ENCODE results near the gene HEY2. TPM values are rescaled to one million over a fixed set of nuclear protein-coding genes. Genes with fewer than 3 reads are reported as not detected.
A peak's percentile ranks its signal among the peaks of the same experiment; 100 is the strongest.

HEY2 gene
- total RNA-seq, 2 donors from 2014 or later: 0.09 TPM; not detected in 1

DNA sequence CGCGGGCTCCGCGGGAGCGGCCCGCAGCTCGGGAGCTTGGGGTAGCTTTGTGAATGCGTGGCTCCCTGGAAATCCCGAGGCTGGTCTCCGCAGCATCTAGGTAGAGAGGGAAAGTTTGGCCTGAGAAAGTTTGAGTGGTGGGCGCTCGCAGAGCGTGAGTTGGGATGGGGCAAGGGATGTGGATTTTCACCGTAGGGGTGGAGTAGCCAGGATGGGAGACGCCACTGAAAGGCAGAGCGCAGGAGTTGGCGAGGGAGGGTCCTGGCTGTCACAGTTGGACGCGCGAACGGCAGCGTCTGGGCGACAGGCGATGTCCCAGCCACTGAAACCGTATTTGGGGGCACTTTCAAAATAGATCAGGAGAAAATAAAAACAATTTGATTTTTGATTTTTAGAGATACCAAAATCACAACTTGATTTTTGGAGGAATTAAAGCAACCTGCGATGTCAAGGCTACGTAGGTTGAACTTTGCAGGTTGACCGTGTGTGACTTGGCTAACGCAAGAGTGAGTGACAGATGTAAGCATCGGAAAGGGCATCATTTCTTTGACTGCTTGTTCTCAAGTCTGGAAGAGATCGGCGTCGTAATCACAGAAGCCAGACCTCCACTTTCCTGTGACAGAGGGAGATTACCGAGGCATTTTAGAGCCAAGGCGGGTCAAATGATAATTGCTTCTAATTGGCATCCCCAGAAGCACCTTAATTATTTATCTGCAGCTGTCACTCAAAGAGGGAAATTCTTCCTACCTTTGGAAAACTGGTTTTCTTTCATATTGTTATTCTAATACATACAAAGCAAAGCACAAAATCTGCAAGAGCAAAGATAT lies 646 bp downstream of the HEY2 start:
- peak overlapping the region; percentile 86 for H3K4me3 Mint-ChIP-seq
- peaks cover 6% of the 10 kb centered on the region for H3K36me3 Mint-ChIP-seq (ENCODE audit: low read depth)
- peaks cover 37% of the 10 kb centered on the region for H3K27me3 Mint-ChIP-seq
- peak overlapping the region; percentile 66 for H3K27ac Mint-ChIP-seq
- no peaks in the 10 kb centered on the region for H3K9me3 Mint-ChIP-seq
- H3K4me1 Mint-ChIP-seq: peaks cover 21% of the 10 kb centered on the region
- ATAC-seq (replicated peaks): no peak

DNA sequence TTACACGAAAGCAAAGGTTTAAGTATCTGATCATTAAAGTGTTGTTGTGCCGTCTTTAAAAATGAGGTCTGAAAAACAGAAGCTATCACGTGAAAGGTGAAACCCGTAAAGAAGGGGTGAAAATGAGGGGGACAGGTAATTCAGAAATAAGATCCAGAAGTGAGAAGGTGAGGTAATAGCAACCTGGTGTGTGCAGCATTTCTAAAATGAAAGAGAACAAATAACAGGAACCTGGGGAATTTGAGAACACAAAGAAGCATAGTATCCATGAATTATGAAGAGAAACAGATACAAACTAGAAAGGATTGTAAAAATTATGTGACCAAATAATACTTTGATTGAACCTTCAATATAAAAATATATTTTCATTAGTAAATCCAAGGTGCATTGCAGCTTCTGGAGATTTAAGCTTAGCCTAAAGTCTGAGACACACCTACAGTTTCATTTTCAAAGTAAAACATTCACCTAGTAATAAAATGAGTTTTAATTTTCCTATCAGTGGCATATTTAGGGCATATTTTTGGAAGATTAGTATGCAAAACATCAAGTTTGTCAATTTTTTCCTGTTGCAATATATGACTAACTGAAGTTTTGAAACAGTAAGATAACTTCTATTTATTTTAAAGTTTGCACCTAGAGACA lies 1.4 kb downstream of the HEY2 start:
- Mint-ChIP-seq H3K36me3 (ENCODE audit: low read depth) (peaks cover 6% of the 10 kb centered on the region), H3K27me3 (peaks cover 36% of the 10 kb centered on the region), H3K9me3 (no peaks in the 10 kb centered on the region), H3K4me1 (peaks cover 21% of the 10 kb centered on the region), H3K27ac (no peak overlapping the region), H3K4me3 (peak overlapping the region; percentile 86)
- no peak for ATAC-seq (replicated peaks)

- ATAC-seq (replicated peaks): no peak
- Mint-ChIP-seq H3K4me1 (peaks cover 19% of the 10 kb centered on the region), H3K9me3 (no peaks in the 10 kb centered on the region), H3K27ac (no peak overlapping the region), H3K36me3 (ENCODE audit: low read depth) (peaks cover 6% of the 10 kb centered on the region), H3K27me3 (peaks cover 30% of the 10 kb centered on the region), H3K4me3 (no peak overlapping the region)
These were observed 2.0 kb downstream of the HEY2 start for GRCh38 chr6:125751334-125751916.

DNA sequence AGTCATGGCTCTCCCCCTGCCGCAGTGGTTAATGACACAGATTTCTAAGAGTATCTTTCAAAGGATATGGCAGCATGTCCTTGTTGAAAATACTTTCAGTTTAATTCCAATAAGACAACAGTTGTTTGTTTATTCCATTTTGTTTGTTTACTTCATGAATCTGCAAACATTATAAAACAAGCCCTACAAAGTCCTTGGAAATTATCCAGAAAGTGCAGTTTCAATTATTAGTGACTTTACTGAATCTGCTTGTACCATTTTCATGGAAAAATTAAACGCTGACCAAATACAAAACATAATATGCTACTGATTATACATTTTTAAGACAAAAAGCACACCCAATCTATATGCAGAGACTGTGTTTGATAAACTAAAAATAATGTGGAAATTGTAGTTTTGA lies 3.3 kb downstream of the HEY2 start:
- Mint-ChIP-seq H3K4me3 (no peak overlapping the region), H3K27me3 (peaks cover 28% of the 10 kb centered on the region), H3K36me3 (ENCODE audit: low read depth) (peaks cover 6% of the 10 kb centered on the region)

GRCh38 chr6:125753218-125753936 lies 3.9 kb downstream of the HEY2 start:
- no peak overlapping the region for H3K4me3 Mint-ChIP-seq
- H3K36me3 Mint-ChIP-seq (ENCODE audit: low read depth): peaks cover 6% of the 10 kb centered on the region
- ATAC-seq (replicated peaks): no peak
- peaks cover 28% of the 10 kb centered on the region for H3K27me3 Mint-ChIP-seq
- no peak overlapping the region for H3K27ac Mint-ChIP-seq
- H3K9me3 Mint-ChIP-seq: no peaks in the 10 kb centered on the region
- H3K4me1 Mint-ChIP-seq: peaks cover 12% of the 10 kb centered on the region

More for the DNA sequence above, 3.3 kb downstream of the HEY2 start:
- H3K4me1 Mint-ChIP-seq: peaks cover 12% of the 10 kb centered on the region
- H3K27ac Mint-ChIP-seq: no peak overlapping the region
- no peak for ATAC-seq (replicated peaks)
- no peaks in the 10 kb centered on the region for H3K9me3 Mint-ChIP-seq

GRCh38 chr6:125753937-125754259 lies 4.5 kb downstream of the HEY2 start:
- Mint-ChIP-seq H3K27me3 (peaks cover 28% of the 10 kb centered on the region), H3K4me3 (no peak overlapping the region), H3K9me3 (no peaks in the 10 kb centered on the region), H3K36me3 (ENCODE audit: low read depth) (peaks cover 6% of the 10 kb centered on the region), H3K27ac (no peak overlapping the region), H3K4me1 (peaks cover 12% of the 10 kb centered on the region)
- ATAC-seq (replicated peaks): no peak

GRCh38 chr6:125754566-125754965 lies 5.1 kb downstream of the HEY2 start:
- H3K4me3 Mint-ChIP-seq: no peak overlapping the region
- no peak for ATAC-seq (replicated peaks)
- H3K27ac Mint-ChIP-seq: no peak overlapping the region
- peaks cover 6% of the 10 kb centered on the region for H3K36me3 Mint-ChIP-seq (ENCODE audit: low read depth)
- peaks cover 12% of the 10 kb centered on the region for H3K4me1 Mint-ChIP-seq
- H3K27me3 Mint-ChIP-seq: peaks cover 34% of the 10 kb centered on the region
- H3K9me3 Mint-ChIP-seq: no peaks in the 10 kb centered on the region

DNA sequence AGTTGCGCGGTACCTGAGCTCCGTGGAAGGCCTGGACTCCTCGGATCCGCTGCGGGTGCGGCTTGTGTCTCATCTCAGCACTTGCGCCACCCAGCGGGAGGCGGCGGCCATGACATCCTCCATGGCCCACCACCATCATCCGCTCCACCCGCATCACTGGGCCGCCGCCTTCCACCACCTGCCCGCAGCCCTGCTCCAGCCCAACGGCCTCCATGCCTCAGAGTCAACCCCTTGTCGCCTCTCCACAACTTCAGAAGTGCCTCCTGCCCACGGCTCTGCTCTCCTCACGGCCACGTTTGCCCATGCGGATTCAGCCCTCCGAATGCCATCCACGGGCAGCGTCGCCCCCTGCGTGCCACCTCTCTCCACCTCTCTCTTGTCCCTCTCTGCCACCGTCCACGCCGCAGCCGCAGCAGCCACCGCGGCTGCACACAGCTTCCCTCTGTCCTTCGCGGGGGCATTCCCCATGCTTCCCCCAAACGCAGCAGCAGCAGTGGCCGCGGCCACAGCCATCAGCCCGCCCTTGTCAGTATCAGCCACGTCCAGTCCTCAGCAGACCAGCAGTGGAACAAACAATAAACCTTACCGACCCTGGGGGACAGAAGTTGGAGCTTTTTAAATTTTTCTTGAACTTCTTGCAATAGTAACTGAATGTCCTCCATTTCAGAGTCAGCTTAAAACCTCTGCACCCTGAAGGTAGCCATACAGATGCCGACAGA lies 9.9 kb downstream of the HEY2 start:
- Mint-ChIP-seq H3K9me3 (no peaks in the 10 kb centered on the region), H3K27ac (no peak overlapping the region), H3K27me3 (peaks cover 24% of the 10 kb centered on the region), H3K4me3 (no peak overlapping the region), H3K4me1 (no peaks in the 10 kb centered on the region), H3K36me3 (ENCODE audit: low read depth) (no peaks in the 10 kb centered on the region)
- ATAC-seq (replicated peaks): no peak

DNA sequence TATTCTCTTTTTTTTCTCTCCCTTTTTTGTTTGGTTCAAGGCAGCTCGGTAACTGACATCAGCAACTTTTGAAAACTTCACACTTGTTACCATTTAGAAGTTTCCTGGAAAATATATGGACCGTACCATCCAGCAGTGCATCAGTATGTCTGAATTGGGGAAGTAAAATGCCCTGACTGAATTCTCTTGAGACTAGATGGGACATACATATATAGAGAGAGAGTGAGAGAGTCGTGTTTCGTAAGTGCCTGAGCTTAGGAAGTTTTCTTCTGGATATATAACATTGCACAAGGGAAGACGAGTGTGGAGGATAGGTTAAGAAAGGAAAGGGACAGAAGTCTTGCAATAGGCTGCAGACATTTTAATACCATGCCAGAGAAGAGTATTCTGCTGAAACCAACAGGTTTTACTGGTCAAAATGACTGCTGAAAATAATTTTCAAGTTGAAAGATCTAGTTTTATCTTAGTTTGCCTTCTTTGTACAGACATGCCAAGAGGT lies 10.6 kb downstream of the HEY2 start:
- H3K9me3 Mint-ChIP-seq: no peaks in the 10 kb centered on the region
- peaks cover 24% of the 10 kb centered on the region for H3K27me3 Mint-ChIP-seq
- no peak overlapping the region for H3K4me3 Mint-ChIP-seq

GRCh38 chr6:125764121-125764671 lies 14.8 kb downstream of the HEY2 start:
- H3K36me3 Mint-ChIP-seq (ENCODE audit: low read depth): no peaks in the 10 kb centered on the region
- peaks cover 32% of the 10 kb centered on the region for H3K27me3 Mint-ChIP-seq
- ATAC-seq (replicated peaks): no peak
- no peak overlapping the region for H3K4me3 Mint-ChIP-seq
- H3K9me3 Mint-ChIP-seq: no peaks in the 10 kb centered on the region
- no peaks in the 10 kb centered on the region for H3K4me1 Mint-ChIP-seq
- no peak overlapping the region for H3K27ac Mint-ChIP-seq

More for the DNA sequence above, 10.6 kb downstream of the HEY2 start:
- Mint-ChIP-seq H3K27ac (no peak overlapping the region), H3K36me3 (ENCODE audit: low read depth) (no peaks in the 10 kb centered on the region), H3K4me1 (no peaks in the 10 kb centered on the region)
- ATAC-seq (replicated peaks): no peak

GRCh38 chr6:125765944-125766343 lies 16.5 kb downstream of the HEY2 start:
- no peak for ATAC-seq (replicated peaks)
- Mint-ChIP-seq H3K27me3 (peaks cover 24% of the 10 kb centered on the region), H3K9me3 (no peaks in the 10 kb centered on the region)

GRCh38 chr6:125766641-125767040 lies 17.2 kb downstream of the HEY2 start:
- no peaks in the 10 kb centered on the region for H3K4me1 Mint-ChIP-seq
- no peak overlapping the region for H3K27ac Mint-ChIP-seq
- H3K36me3 Mint-ChIP-seq (ENCODE audit: low read depth): no peaks in the 10 kb centered on the region
- H3K9me3 Mint-ChIP-seq: no peaks in the 10 kb centered on the region
- peaks cover 21% of the 10 kb centered on the region for H3K27me3 Mint-ChIP-seq
- H3K4me3 Mint-ChIP-seq: no peak overlapping the region
- ATAC-seq (replicated peaks): no peak

More at GRCh38 chr6:125765944-125766343, 16.5 kb downstream of the HEY2 start:
- no peak overlapping the region for H3K27ac Mint-ChIP-seq
- no peaks in the 10 kb centered on the region for H3K4me1 Mint-ChIP-seq
- no peak overlapping the region for H3K4me3 Mint-ChIP-seq
- no peaks in the 10 kb centered on the region for H3K36me3 Mint-ChIP-seq (ENCODE audit: low read depth)

DNA sequence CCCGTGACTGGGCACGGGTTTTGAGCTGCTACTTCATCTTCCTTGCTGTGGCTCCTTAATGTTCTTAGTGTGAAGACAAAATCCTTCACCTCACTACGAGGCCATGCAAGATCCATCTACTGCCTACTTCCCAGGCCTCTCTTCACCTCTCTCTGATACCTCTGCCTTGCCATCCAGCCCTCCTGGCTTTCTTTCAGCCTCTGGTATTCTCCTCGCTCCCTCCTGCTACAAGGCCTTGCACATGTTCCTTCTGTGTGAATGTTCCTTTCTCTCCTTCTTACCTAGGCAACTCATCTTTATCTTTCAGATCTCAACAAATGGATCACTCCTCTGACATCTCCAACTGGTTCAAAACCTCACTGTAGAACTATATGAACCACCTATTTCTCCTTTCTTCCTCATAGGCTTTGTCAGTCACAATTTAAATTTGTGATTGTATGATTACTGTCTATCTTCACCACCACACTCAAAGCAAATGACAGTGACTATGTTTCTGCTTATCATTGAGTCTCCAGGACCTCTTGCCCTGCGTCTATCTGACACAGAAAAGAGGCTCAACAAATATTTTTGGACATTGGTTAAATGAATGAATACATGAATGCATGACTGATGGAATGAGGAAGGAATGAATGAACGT lies 19.8 kb downstream of the HEY2 start:
- no peak overlapping the region for H3K4me3 Mint-ChIP-seq
- H3K27me3 Mint-ChIP-seq: peaks cover 16% of the 10 kb centered on the region
- H3K36me3 Mint-ChIP-seq (ENCODE audit: low read depth): no peaks in the 10 kb centered on the region
- H3K4me1 Mint-ChIP-seq: peaks cover 5% of the 10 kb centered on the region
- H3K27ac Mint-ChIP-seq: no peak overlapping the region
- ATAC-seq (replicated peaks): no peak
- no peaks in the 10 kb centered on the region for H3K9me3 Mint-ChIP-seq
